Activated CD4-positive, alpha-beta T cell treated with anti-CD3 and anti-CD28 coated beads, Interleukin-2, amount 50 U/mL, for 1 hour (primary cell): ENCODE measurements around the gene CCL28.
"Not testable (repeated sequence)": the region's sequence is repeated elsewhere in the genome, so short reads cannot be mapped to it uniquely, and the experiment has no call there.

Experiments used
- DNase-seq: peaks from one replicate; pipeline ENCODE4 v3.0.0-alpha.2; 2020

CCL28 gene, protein sequence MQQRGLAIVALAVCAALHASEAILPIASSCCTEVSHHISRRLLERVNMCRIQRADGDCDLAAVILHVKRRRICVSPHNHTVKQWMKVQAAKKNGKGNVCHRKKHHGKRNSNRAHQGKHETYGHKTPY

DNA sequence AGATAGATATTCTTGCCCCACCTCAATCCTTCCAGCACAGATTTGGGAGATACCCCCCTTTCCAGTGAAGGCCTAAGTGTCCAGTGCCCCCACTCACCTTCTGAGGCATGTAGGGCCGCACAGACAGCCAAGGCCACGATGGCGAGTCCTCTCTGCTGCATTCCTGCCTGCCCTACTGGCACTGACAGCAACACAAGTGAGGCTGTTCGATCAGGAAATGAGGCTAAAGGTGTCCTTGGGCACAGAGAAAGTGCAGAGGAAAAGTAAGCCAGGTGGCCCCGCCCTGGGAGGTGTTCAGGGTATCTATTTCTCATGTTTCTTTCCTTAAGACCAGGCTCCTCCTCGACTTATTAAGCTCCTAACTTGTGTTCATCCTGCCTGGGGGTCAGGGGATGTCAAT is at the start of gene CCL28:
Gene CCL28 (minus strand): TSS at position 236 of the 400 bp plus-strand sequence. CDS start 75 bp downstream, at position 161.
- no peak for DNase-seq

DNA sequence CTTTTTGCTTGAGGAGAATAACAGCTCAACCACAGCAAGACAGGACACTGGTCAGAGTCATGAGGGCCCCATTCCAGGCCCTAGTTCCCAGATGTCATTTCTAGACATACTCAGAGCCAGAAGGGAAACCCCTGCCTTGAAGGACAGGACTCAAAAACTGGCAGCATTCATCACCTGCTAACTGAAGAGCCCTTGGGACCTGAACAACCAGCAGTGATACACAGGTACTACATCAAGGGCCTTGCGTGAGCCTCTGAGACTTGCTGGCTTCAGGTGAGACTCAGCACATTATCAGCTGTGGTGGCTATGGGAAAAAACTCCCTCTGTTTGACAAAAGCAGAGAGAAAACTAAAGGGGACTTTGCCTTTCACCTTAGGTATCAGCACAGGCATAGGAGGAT is 48.9 kb upstream of the CCL28 start:
- DNase-seq, result no peak

DNA sequence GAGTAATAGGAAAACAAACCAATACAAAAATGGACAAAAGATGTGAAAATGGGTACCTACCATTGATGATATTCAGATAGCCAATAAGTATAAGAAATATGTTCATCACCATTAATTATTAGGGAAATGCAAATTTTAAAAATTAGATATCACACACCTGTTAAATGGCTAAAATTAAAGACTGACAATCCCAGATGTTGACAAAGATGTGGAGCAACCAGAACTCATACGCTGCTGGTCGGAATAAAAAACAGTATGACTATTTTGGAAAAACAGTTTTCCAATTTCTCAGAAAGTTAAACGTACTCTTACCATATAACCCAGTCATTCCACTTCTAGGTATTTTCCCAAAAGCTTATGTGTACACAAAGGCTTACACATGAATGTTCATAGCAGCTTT is 44.4 kb upstream of the CCL28 start:
- DNase-seq, result no peak

DNA sequence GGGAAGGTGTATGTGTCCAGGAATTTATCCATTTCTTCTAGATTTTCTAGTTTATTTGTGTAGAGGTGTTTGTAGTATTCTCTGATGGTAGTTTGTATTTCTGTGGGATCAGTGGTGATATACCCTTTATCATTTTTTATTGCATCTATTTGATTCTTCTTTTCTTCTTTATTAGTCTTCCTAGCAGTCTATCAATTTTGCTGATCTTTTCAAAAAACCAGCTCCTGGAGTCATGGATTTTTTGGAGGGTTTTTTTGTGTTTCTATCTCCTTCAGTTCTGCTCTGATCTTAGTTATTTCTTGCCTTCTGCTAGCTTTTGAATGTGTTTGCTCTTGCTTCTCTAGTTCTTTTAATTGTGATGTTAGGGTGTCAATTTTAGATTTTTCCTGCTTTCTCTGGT is 29.4 kb upstream of the CCL28 start:
- DNase-seq, result not testable (repeated sequence)

DNA sequence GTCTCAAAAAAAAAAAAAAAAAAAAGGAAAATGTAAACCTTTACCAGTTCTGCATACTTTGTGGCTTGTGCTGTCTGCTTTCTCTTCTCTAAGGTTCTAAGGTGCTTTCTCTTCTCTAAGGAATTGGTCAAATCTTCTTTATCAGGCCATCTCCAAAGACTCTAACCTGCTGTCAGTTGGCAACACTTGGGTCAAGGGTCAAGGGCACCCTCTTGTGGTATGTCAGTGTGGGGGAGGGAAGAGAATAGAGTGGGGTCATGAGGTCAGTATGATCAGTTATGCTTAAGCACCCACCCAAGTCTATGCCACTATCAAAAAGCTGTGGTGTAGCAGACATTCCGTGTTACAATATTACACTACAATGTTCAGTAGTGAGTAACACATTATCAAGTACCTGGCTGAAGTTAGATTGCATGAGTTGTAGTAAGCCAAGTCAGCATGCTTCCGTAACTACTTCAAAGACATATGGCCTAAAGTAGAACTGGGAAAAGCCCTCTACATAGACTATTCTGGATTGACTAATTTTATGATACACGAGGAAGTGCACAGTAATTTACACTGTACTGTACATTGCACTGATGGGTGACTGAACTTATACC is 25.0 kb upstream of the CCL28 start:
- DNase-seq, result no peak

DNA sequence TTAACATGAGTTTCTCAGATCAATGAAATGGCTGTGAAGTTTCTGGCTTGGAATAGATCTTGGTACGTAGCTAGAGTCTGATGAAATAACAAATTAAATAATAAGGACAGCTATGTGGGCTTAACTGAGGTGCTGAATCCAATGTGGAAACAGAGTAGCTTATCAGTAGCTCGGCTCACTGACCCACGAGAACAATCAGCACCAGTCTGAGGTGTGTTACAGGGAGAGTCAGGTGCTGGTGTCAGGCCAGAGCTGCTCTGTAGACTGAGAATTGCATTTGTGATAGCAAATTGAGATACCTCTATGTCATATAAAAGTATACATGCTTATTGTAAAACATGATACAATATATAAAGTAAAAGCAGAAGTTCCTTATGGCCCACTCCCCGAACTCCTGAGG is 21.2 kb upstream of the CCL28 start:
- no peak for DNase-seq

DNA sequence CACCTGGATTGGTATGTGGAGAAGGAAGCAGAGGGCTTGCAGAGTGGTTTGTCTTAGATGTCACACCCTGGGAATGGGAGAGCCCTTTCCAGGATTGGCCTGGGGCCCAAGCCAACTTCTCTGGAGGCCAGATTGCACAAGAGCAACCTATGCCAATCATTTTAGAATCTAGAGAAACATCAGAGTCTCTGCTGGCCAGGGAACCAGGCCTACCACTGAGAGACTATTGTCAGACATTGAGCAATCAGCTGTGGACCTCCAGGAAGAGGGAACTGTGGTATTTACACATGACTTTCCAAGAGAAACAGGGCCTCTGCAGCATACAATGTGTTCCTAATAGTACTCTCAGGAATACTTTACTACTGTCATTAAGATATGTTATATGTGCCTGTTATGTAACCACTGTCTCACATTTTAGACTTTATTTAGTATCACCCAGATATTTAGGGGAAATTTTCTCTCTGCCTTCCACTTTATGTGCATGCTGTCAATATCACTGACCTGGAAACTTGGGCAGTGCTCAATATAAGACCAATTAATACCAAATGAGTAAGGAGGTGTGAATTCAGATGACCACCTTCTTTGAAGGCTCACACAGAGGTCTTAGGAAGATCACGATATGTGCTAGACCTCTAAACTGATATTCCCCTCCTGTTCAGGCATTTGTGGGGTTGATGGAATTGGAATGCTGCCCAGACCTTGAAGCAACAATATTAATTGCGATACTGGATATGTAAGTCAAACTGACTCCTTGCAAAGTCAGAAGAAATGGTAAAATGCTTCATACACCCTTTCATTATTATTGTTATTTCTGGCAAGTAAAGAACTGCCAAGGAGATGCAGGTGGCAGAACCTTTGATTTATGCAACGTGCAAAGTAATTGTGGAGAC is 20.5 kb upstream of the CCL28 start:
- DNase-seq, result no peak

DNA sequence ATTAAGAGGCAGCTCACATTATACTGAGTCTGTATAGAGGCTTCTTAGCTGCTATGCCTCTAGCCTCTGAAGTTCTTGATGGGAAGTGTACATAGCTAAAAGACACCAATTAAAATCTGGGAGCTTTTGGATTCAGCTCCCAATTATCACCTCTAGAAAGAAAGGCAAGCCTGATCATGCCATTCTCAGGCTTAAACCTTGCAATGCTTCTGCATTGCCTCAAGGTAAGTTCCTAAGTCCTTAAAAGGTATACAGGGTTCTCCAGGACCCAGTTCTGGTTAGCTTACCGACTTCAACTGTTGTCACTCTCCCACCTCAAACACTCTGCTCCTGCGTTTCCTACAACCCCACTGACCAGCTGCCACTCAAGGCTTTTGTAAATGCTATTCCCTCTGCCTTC is 17.5 kb upstream of the CCL28 start:
- DNase-seq, result no peak

DNA sequence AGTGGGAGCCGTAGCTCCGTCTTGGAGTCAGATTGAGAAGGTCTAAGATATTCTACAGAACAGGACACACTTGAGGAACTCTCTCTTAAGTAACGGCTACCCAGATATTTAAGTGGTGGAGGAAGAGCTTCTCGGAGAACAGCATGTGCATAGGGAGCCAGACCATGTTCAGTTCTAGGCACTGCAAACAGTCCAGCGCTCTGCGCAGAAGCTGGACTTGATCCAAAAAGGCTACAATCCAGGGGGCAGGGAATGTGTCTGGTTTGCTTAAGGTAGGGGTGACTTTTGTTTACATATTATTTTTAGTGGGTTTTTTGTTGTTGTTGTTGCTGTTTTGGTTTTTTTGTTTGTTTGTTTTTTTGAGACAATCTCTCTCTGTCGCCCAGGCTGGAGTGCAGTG is 16.8 kb upstream of the CCL28 start:
- no peak for DNase-seq

DNA sequence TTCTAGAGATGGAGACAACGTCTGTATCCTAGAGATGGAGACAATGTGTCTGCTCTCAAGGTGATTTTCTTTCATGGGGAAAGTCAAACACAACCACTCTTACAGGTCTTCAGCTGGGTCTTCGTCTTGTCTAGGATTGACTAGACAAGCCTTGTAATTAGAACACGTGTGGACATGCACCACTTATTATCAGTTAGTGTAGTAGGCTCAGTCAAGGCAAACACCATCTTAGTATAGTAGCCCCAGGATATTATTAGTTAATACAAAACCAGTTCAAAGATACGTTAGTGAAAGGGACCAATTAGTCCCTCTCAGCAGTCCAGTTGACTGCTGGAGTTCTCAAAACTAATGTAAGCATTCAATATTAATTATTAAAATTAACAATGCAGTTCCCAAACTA is 15.1 kb upstream of the CCL28 start:
- DNase-seq, result no peak

DNA sequence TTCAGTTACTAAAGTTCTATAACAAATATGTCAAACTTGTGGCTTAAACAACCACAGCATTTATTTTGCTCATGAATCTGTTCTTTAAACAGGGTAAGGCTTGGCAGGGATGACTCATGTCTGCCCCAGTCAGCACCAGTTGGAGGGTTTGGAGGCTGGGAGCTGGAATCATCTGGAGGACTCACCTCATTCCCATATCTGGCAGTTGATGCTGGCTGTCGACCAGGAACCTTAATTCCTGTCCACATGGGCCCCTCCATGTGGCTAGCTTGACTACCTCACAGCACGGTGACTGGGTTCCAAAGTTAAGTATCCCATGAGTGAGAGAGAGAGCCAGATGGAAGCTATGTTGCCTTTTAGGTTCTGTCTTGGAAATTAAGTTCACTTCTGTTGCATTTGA is 13.8 kb upstream of the CCL28 start:
- DNase-seq, result no peak

DNA sequence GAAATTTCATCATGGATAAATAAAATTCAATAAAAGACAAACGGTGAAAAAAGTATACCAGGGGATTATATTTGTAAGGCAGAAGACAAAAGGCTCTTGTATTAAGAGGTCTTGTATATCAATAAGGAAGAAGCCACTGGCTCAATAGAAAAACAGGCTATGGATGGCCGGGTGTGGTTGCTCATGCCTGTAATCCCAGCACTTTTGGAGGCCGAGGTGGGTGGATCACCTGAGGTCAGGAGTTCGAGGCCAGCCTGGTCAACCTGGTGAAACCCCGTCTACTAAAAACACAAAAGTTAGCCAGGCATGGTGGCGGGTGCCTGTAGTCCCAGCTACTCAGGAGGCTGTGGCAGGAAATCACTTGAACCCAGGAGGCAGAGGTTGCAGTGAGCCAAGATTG is 10.9 kb upstream of the CCL28 start:
- not testable (repeated sequence) for DNase-seq

DNA sequence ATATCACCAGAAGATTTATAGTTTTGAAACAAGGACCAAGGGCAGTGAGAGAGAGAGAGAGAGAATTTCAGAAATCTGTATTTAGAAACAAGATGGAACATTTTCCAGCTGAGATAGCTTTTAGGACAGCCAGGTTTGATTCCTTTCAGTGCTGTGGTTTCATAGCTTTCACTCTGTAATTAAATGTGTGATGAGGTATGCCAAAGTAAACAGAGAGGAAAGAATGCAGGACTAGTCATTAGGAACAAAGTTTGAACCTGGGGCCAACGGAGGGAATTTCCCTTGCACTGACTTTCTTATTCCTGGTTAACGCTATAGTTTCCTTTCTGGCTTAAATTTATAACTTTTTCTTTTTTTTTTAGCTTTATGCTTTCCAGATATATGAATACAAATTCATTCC is 10.0 kb upstream of the CCL28 start:
- no peak for DNase-seq

DNA sequence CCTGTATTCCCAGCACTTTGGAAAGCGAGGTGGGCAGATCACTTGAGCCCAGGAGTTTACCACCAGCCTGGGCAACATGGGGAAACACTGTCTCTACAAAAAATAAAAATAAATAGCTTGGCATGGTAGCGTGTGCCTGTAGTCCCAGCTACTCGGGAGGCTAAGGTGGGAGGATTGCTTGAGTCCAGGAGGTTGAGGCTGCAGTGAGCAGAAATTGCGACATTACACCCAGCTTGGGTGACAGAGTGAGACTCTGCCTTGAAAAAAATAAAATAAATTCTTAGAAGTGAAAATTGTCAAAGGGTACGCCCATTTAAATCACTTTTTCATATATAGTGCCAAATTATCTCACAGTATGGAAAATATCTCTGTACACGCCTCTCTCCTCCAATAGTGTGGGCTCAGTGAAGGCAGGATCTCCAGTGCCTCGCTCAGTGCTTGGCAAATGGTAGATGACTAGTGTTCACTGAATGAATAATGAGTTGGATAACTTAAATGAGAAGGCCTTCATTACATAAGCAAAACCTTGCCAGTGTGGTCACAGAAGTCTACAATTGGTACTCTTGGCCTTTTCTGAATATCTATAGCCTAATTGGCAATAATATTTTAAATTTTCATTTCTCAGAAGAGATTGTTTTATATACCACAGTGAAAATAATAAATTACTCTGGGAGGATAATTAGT is 9.4 kb upstream of the CCL28 start:
- no peak for DNase-seq

DNA sequence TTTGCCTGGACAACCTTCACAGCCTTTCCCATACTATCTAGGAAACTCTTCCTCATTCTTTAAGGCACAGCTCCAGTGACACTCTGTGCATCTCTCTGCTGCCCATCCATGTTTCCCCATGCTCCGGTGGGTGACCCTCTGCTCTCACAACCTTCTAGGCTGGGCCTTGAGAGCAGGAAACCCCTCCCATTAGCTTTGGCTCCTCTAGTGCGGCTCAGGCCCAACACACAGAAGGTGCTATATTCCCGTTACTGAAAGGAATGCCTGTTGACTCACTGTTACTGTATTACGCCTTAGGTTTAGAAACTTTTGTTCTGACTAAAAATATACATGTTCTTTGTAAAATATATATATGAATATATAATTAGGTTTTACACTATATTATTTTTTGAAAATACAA is 8.1 kb upstream of the CCL28 start:
- DNase-seq, result no peak

DNA sequence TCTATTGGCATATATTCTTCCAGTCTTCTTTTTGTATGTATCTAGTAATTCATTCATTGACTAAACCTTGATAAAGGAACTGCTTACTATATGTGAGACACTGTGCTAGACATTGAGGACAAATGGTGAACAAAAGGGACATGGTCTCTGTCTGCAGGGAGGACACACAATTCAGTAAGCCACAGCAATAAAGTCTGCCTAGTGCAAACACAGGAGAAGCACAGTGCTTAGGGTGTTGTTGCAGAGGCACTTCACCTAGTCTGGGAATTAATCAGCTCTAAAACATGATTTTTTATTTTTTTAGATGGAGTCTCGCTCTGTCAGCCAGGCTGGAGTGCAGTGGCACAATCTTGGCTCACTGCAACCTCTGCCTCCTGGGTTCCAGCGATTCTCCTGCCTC is 6.4 kb upstream of the CCL28 start:
- no peak for DNase-seq

DNA sequence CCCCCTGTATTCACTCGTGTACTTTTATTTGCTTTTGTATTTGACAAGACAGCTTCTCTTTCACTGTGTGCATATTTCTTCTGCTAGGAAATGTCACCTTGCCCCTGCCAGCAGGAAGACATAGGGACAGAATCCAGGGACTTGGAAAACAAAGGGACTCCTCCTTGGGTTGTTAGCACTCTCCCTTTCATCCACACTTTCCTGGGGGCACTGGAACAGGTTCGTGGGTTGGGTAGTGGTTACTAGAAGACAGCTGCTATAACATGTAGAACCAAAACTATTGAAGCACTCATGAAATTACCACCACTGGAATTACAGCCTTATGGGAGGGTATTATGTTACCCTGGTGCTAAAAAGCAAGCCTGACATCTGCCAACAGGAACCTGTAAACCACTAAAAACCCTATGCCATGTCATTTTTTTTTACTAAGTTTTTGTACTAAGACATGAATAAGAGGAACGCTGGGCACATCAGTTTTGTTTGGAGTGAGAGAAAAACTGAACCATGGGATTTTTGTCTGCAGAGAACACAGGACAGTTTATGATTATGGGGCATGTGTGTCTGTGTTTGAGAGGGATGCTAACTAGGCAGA is 4.7 kb upstream of the CCL28 start:
- DNase-seq, result no peak

DNA sequence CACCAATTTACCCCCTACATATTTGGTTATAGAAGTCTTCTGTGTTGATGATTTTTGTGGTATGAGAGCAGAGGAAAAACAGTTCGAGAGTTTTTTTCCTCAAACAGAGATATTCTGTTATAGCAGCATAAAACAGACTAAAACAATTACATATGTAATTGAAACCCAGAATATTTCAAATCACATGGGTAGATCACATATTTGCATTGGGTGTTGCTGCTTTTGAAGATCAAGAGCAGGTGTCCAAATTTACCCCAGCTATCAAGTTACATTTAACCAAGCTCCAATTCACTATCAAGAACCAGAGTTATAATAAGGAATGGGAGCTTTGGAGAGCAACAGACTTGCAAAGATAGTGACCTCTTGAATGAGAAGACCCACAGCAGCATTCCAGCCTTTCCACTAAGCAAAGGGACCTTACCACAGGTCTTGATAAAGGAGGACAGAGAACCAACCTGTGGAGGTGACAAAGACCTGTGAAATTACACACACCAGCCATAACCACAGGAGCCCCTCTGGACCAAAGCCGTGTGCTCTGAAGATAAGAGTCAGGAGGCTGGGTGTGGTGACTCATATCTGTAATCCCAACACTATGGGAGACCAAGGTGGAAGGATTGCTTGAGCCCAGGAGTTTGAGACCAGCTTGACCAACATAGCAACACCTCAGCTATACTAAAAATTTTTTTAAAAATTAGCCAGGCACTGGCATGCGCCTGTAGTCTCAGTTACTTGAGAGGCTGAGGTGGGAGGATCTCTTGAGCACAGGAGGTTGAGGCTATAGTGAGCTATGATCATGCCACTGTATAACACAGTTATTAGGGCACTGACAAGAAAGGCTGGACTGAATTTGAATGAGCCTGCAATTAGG is 4.0 kb upstream of the CCL28 start:
- DNase-seq, result no peak

DNA sequence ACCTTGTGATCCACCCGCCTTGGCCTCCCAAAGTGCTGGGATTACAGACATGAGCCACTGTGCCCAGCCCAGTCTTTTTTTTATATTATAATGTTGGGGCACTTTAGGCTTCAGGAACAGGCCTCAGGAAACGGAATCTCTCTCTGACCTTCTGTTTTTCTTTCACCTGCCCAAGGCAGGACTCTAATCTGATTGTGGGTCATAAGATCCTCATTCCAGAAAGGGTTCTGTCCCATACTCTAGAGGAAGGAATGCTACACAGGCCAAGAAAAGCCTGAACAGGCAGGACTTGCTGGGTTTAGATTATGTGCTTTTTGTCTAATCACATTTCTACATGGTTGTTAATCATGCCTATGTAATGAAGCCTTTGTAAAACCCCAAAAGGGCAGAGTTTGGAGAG is 1.8 kb upstream of the CCL28 start:
- no peak for DNase-seq

DNA sequence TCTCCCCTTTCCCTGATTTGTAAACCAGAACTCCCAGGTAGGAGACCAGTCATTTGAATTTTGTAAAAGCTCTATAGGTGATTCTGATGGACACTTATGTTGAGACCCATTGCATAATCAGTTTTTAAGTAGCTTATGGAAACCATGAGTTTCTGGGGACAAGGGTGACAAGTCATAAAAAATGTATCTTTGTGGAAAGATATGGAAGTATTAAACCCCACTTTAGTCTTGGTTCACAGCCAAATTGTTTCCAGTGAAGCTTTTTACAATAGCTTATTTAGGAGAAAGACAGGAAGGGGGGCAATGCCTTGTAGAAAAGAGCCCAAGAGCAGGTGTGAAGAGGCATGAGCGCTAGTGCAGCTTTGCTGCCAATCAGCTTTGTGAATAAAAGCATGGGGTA is 453 bp upstream of the CCL28 start:
- DNase-seq, result no peak

DNA sequence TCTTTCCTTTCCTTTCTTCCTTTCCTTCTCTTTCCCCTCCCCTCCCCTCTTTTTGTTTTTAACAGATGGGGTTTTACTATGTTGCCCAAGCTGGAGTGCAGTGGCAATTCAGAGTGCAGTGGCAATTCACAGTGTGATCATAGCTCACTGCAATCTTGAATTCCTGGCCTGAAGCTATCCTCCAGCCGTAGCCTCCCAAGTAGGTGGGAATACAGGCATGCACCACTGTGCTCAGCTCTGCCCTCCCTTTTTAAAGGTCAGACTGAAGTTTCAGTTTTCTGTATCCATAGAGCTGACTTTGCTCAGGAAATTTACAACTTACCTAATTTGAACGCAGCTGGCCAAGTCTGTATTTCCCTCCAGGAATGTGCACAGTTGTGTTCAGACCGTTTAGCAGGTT is 696 bp downstream of the CCL28 start:
- DNase-seq, result no peak

DNA sequence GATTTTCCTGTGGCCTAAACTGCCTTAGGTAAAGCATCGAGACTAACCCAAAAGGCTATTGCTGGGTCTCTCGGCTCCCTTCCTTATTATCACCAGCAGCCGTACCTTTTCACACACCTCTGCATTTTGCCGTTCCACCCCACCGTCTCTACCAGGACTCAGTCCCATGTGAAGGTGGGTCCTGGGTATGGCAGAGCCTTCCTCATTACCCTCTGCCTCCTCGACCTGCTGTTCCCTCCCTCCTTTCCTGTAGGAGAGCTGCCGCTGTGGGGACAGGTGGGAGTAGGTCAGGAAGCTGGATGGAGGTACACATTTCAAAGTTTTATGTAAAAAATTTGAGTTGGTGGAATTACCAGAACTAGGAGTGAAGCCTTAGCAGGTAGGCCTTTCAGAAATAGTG is 1.8 kb downstream of the CCL28 start:
- no peak for DNase-seq
